GM12864 (cell line): ENCODE data around the gene NUDC.

ENCODE experiments used
- DNase-seq: peaks from one replicate; pipeline ENCODE4 v3.0.0-alpha.2; 2011; ENCODE audit warnings: low read depth
- H3K4me3 ChIP-seq: 2 replicates; pipeline ENCODE4 v1.5.1; 2011; ENCODE audit warnings: mild to moderate bottlenecking, low read depth, low read length, control low read depth
- CTCF ChIP-seq: IDR thresholded peaks from 2 replicates; pipeline ENCODE4 v1.5.1; 2011; ENCODE audit warnings: low read depth, mild to moderate bottlenecking, moderate library complexity, low read length, control low read depth, inconsistent platforms; ENCODE audit errors: missing control alignments

The NUDC gene

GRCh38 chr1:26888231-26888630 is 33.3 kb upstream of the NUDC start:
- no peak for DNase-seq
- TF ChIP-seq CTCF, result no peak
- H3K4me3 ChIP-seq, result no peak overlapping the region

- H3K4me3 ChIP-seq, result peak within 1 kb of the TSS; percentile 72
- DNase-seq, result peak; percentile 55
- TF ChIP-seq CTCF, result no peak
Measured at GRCh38 chr1:26889551-26890466, 31.7 kb upstream of the NUDC start, which contains the start of gene GPN2. GPN2 (minus strand) TSS chr1:26890283; CDS start chr1:26890096, 187 bp downstream.

- DNase-seq, result no peak
- peak overlapping the region; percentile 72 for H3K4me3 ChIP-seq
- no peak for TF ChIP-seq CTCF
Measured at GRCh38 chr1:26890467-26890796, 31.1 kb upstream of the NUDC start.

- no peak for DNase-seq
- H3K4me3 ChIP-seq, result no peak overlapping the region
- TF ChIP-seq CTCF, result no peak
Measured at GRCh38 chr1:26894263-26894662, 27.3 kb upstream of the NUDC start.

GRCh38 chr1:26897351-26897750 is 24.2 kb upstream of the NUDC start:
- H3K4me3 ChIP-seq, result no peak overlapping the region
- no peak for TF ChIP-seq CTCF
- DNase-seq, result no peak

GRCh38 chr1:26900001-26900814 is 21.3 kb upstream of the NUDC start, which contains the start of gene GPATCH3:
GPATCH3 (minus strand) TSS chr1:26900467; CDS start chr1:26900442, 25 bp downstream.
- peak; percentile 78 for DNase-seq
- TF ChIP-seq CTCF, result no peak

More at GRCh38 chr1:26900001-26900814, 21.3 kb upstream of the NUDC start, which contains the start of gene GPATCH3:
- peak within 1 kb of the TSS; percentile 88 for H3K4me3 ChIP-seq
